Calu3 (cell line): ENCODE measurements around the gene ZBTB7A. TPM values are rescaled to one million over a fixed set of nuclear protein-coding genes. Genes with fewer than 3 reads are reported as not detected.

Experiments
- BruUV-seq: library from RNA; stranded (reverse); fragments of 400-500 nt; replicated peaks from 2 replicates; lab custom pipeline; 2021; lab: Mats Ljungman, UMichigan
- CTCF ChIA-PET: fragments of 300-600 bp; sonication (Branson Sonifier 250); formaldehyde crosslinking; loops from one replicate; lab custom pipeline; 2022; ENCODE audit warnings: antibody characterized with exemption; lab: Charles Lee
- DNase-seq: peaks from one replicate; pipeline ENCODE4 v3.0.0; 2022
- H3K27ac Mint-ChIP-seq: one replicate; pipeline ENCODE4 v1.8.0; 2022; ENCODE audit warnings: mixed read lengths; ENCODE audit not compliant: unreplicated experiment
- H3K27me3 Mint-ChIP-seq: one replicate; pipeline ENCODE4 v1.8.0; 2022; ENCODE audit warnings: mixed read lengths; ENCODE audit not compliant: unreplicated experiment
- H3K36me3 Mint-ChIP-seq: one replicate; pipeline ENCODE4 v1.8.0; 2022; ENCODE audit warnings: mild to moderate bottlenecking, moderate library complexity, mixed read lengths; ENCODE audit not compliant: insufficient read depth, unreplicated experiment
- H3K4me1 Mint-ChIP-seq: one replicate; pipeline ENCODE4 v1.8.0; 2022; ENCODE audit warnings: mild to moderate bottlenecking, low read depth, mixed read lengths; ENCODE audit not compliant: unreplicated experiment
- H3K4me3 Mint-ChIP-seq: one replicate; pipeline ENCODE4 v1.8.0; 2022; ENCODE audit warnings: mild to moderate bottlenecking, low read depth, moderate library complexity, mixed read lengths; ENCODE audit not compliant: unreplicated experiment
- H3K9me3 Mint-ChIP-seq: one replicate; pipeline ENCODE4 v1.8.0; 2022; ENCODE audit warnings: low read depth, mixed read lengths; ENCODE audit not compliant: unreplicated experiment
- intact Hi-C: fragments of 100-400 bp; cut with micrococcal nuclease; formaldehyde crosslinking; loops from one replicate; pipeline ENCODE4 v1.10.0; 2022; ENCODE audit not compliant: unreplicated experiment
- total RNA-seq: library from RNA; stranded (reverse); gene quantifications from 2 replicates; pipeline ENCODE4 v1.2.3, GENCODE V29; 2022
- TF ChIP-seq, protein P1 (sequence below): fragments of 200-600 bp; IDR thresholded peaks from one replicate; pipeline ENCODE4 v1.8.0; 2022; ENCODE audit warnings: antibody characterized with exemption; ENCODE audit not compliant: unreplicated experiment

The ZBTB7A gene
- total RNA-seq, 1 experiment from 2014 or later: 38.0 TPM

DNA sequence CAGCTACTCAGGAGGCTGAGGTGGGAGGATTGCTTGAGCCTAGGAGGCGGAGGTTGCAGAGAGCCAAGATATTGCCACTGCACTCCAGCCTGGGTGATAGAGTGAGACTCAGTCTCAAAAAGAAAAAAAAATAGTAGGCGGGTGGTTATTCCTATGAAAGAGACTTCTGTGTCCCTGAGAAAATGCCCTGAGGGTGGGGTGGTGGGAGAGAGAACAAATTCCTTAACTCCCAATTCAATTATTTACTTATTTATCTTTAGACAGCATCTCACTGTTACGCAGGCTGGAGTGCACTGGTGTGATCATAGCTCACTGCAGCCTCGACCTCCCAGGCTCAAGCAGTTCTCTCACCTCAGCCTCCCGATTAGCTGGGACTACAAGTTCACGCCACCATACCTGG is 71.1 kb downstream of the ZBTB7A start:
- Mint-ChIP-seq H3K4me3 (no peak overlapping the region), H3K27ac (no peak overlapping the region), H3K36me3 (no peaks in the 10 kb centered on the region), H3K27me3 (no peaks in the 10 kb centered on the region), H3K4me1 (peaks cover 6% of the 10 kb centered on the region), H3K9me3 (peaks cover 3% of the 10 kb centered on the region)
- DNase-seq: no peak
- BruUV-seq: no TSS peak
- CTCF ChIA-PET: no interaction called here
- TF ChIP-seq, protein P1, sequence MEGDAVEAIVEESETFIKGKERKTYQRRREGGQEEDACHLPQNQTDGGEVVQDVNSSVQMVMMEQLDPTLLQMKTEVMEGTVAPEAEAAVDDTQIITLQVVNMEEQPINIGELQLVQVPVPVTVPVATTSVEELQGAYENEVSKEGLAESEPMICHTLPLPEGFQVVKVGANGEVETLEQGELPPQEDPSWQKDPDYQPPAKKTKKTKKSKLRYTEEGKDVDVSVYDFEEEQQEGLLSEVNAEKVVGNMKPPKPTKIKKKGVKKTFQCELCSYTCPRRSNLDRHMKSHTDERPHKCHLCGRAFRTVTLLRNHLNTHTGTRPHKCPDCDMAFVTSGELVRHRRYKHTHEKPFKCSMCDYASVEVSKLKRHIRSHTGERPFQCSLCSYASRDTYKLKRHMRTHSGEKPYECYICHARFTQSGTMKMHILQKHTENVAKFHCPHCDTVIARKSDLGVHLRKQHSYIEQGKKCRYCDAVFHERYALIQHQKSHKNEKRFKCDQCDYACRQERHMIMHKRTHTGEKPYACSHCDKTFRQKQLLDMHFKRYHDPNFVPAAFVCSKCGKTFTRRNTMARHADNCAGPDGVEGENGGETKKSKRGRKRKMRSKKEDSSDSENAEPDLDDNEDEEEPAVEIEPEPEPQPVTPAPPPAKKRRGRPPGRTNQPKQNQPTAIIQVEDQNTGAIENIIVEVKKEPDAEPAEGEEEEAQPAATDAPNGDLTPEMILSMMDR: no peak
- intact Hi-C loops: no loop called here

Other genes with a start within 250 kb of the ZBTB7A start
- not detected in 2 replicates for gene ZFR2, start 197.9 kb downstream of the ZBTB7A start, total RNA-seq
- not detected in 2 replicates for gene ATCAY, start 186.2 kb downstream of the ZBTB7A start, total RNA-seq
- not detected in 2 replicates for gene NMRK2, start 133.8 kb downstream of the ZBTB7A start, total RNA-seq
- gene DAPK3, start 95.8 kb downstream of the ZBTB7A start, total RNA-seq: 46.3 and 50.9 TPM in 2 replicates
- gene EEF2, start 81.4 kb downstream of the ZBTB7A start, total RNA-seq: 1,011 and 1,166 TPM in 2 replicates
- gene PIAS4, start 59.2 kb downstream of the ZBTB7A start, total RNA-seq: 29.3 and 35.7 TPM in 2 replicates
- 113 and 114 TPM in 2 replicates for gene MAP2K2, start 57.2 kb upstream of the ZBTB7A start, total RNA-seq
- 0.14 and 0.44 TPM in 2 replicates for gene CREB3L3, start 86.7 kb upstream of the ZBTB7A start, total RNA-seq
- gene SIRT6, start 115.7 kb upstream of the ZBTB7A start, total RNA-seq: 22.9 and 26.6 TPM in 2 replicates
- 0.76 and 1.4 TPM in 2 replicates for gene ANKRD24, start 115.8 kb upstream of the ZBTB7A start, total RNA-seq
- gene EBI3, start 162.6 kb upstream of the ZBTB7A start, total RNA-seq: 1.2 and 1.6 TPM in 2 replicates
- gene YJU2, start 180.2 kb upstream of the ZBTB7A start, total RNA-seq: 7.8 and 10.4 TPM in 2 replicates
- not detected in 2 replicates for gene SHD, start 212.4 kb upstream of the ZBTB7A start, total RNA-seq
- not detected in 2 replicates for gene TMIGD2, start 235.5 kb upstream of the ZBTB7A start, total RNA-seq
- 1.2 and 1.9 TPM in 2 replicates for gene FSD1, start 237.7 kb upstream of the ZBTB7A start, total RNA-seq